ENCODE measurements around the gene NSG1.

- TF ChIP-seq EZH2 (IDR thresholded peaks at IDR 0.05; ENCODE audit: insufficient read depth, poor library complexity, severe bottlenecking) (no peak), EZH2phosphoT487 (IDR thresholded peaks at IDR 0.05; ENCODE audit: insufficient read depth, low read depth) (no peak)
Observed at GRCh38 chr4:4343038-4343437, 43.9 kb upstream of the NSG1 start.

All from GM23248 (cell line).